Adrenal gland (tissue), 12 donors: Measurements from ENCODE around the gene CCNO. TPM values are rescaled to one million over a fixed set of nuclear protein-coding genes. Genes with fewer than 3 reads are reported as not detected.

Experiments used
- DNase-seq, 7 donors: peaks; one replicate each; pipeline ENCODE4 v3.0.0-alpha.2; 2019 to 2020
- H3K27ac ChIP-seq, 5 donors: fragments of 200-600 bp; sonication (generic) in 4 of 5; 1 replicate in 3 of 5; 2 replicates in 2 of 5; pipeline versions ENCODE4 v1.5.1 to v1.8.0; 2016 to 2020; ENCODE audit warnings: mild to moderate bottlenecking in 1 of 5
- H3K27me3 ChIP-seq: fragments of 200-600 bp; 2 replicates; pipeline ENCODE4 v1.8.0; 2021
- H3K36me3 ChIP-seq, 2 donors: fragments of 200-600 bp; replicated peaks in 1 of 2; 1 replicate in 1 of 2; 2 replicates in 1 of 2; pipeline versions ENCODE4 v1.5.1 to v1.8.0; 2018 to 2022
- H3K4me1 ChIP-seq, 2 donors: fragments of 200-600 bp; replicated peaks in 1 of 2; 1 replicate in 1 of 2; 2 replicates in 1 of 2; pipeline versions ENCODE4 v1.5.1 to v1.8.0; 2018 to 2021
- H3K4me3 ChIP-seq, 4 donors: fragments of 200-600 bp; sonication (generic) in 3 of 4; one replicate each; pipeline ENCODE4 v1.5.1; 2016 to 2018
- H3K9me3 ChIP-seq, 3 donors: fragments of 200-600 bp; sonication (generic) in 1 of 3; replicated peaks in 1 of 3; 1 replicate in 2 of 3; 2 replicates in 1 of 3; pipeline versions ENCODE4 v1.5.1 to v1.8.0; 2016 to 2021
- POLR2A ChIP-seq, 2 donors: fragments of 450-650 bp; IDR thresholded peaks; one replicate each; pipeline ENCODE4 v1.6.1; 2017; ENCODE audit warnings: antibody characterized with exemption in 2 of 2, mild to moderate bottlenecking in 2 of 2, moderate library complexity in 1 of 2
- WGBS, 4 donors: extraction: QIAGEN DNeasy Blood & Tissue Kit in 2 of 4; methylation state at CpG; one replicate each; pipeline versions ENCODE4 v1.1.5 to v1.1.7; 2013 to 2017; 5-methylcytosine and 5-hydroxymethylcytosine counted together
- intact Hi-C, 2 donors: fragments of 100-400 bp; cut with DNase I; formaldehyde crosslinking; loops; one replicate each; pipeline versions ENCODE4 v1.14.1 to v1.15.0; 2022 to 2023
- polyA plus RNA-seq, 3 donors: library from polyadenylated mRNA; stranded (reverse); fragments of 200-250 nt in 2 of 3; fragments of 350-450 nt in 1 of 3; fragmentation: Illumina TruSeq in 1 of 3; extraction: RNeasy Lipid Tissue Mini Kit (QIAGEN cat#74804) in 1 of 3; gene quantifications; one replicate each; pipeline ENCODE4 v1.2.3, GENCODE V29; 2013 to 2014
- total RNA-seq, 9 donors: library from RNA; depleted of rRNA in 4 of 9; stranded (reverse); fragments of >200 nt in 4 of 9; fragments of 120-200 nt in 1 of 9; fragmentation: NEBNext Ultra II Directional in 1 of 9; extraction: Animal tissue kit (Norgen Biotek cat#: 25700) in 1 of 9; gene quantifications; one replicate each; pipeline versions ENCODE4 v1.1.0 to v1.2.4, GENCODE V29; 2013 to 2023
- TF ChIP-seq, protein P1 (sequence below), 6 experiments: fragments of 450-650 bp in 4 of 6; fragments of 200-600 bp in 2 of 6; sonication (generic) in 1 of 6; IDR thresholded peaks; 1 replicate in 5 of 6; 2 replicates in 1 of 6; pipeline versions ENCODE4 v1.5.1 to v1.8.0; 2016 to 2021; ENCODE audit warnings: antibody characterized with exemption in 6 of 6, mild to moderate bottlenecking in 2 of 6, moderate library complexity in 1 of 6
- donor health status: healthy with polysubstance abuse.
- donor health status: Bipolar disorder and iron deficiency.
- donor health status: DM: yes; HTN: yes; CAD: no.
- donor health status: DM: no; HTN: no; CAD: no.
- donor health status: DM: no; HTN: no; CAD: no.
- donor health status: DM: yes; HTN: yes; CAD: no.

CCNO gene
- total and polyA plus RNA-seq, 12 donors, result 0.06 to 1.1 (median 0.80) TPM; not detected in 3

DNA sequence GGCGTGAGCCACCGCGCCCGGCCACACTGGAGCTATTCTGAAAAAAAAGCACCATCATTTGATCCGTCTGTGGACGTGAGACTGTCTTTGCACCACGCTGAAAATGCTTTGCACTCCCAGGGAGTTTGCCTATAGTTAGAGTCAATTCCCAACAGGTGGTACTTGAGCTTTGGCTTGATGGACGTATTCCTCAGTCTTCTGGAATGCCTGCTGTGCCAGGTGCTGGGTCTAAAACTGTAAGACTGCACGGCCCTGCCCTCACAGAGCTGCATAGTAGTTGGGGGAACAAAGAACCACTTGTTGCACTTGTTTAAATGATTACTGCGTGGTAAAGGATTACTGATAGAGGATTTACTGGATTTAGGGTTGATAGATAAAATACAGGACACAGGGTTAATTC lies 3.4 kb upstream of the CCNO start:
- no peaks in the 10 kb centered on the region for H3K36me3 ChIP-seq
- no peak overlapping the region for H3K27ac ChIP-seq
- H3K9me3 ChIP-seq, result no peaks in the 10 kb centered on the region
- no peak overlapping the region for H3K4me3 ChIP-seq
- intact Hi-C loops, result no loop called here
- H3K27me3 ChIP-seq, result peaks cover 6% of the 10 kb centered on the region
- 77 to 85% (median 82%) methylated on average over 10 of the region's 10 CpGs for WGBS, 4 donors
- TF ChIP-seq, protein P1, sequence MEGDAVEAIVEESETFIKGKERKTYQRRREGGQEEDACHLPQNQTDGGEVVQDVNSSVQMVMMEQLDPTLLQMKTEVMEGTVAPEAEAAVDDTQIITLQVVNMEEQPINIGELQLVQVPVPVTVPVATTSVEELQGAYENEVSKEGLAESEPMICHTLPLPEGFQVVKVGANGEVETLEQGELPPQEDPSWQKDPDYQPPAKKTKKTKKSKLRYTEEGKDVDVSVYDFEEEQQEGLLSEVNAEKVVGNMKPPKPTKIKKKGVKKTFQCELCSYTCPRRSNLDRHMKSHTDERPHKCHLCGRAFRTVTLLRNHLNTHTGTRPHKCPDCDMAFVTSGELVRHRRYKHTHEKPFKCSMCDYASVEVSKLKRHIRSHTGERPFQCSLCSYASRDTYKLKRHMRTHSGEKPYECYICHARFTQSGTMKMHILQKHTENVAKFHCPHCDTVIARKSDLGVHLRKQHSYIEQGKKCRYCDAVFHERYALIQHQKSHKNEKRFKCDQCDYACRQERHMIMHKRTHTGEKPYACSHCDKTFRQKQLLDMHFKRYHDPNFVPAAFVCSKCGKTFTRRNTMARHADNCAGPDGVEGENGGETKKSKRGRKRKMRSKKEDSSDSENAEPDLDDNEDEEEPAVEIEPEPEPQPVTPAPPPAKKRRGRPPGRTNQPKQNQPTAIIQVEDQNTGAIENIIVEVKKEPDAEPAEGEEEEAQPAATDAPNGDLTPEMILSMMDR (IDR thresholded peaks at IDR 0.05), result no peak
- no peak for TF ChIP-seq POLR2A (IDR thresholded peaks at IDR 0.05)
- H3K4me1 ChIP-seq, result peaks cover 18 to 26% of the 10 kb centered on the region in 2 donors
- no peak for DNase-seq

DNA sequence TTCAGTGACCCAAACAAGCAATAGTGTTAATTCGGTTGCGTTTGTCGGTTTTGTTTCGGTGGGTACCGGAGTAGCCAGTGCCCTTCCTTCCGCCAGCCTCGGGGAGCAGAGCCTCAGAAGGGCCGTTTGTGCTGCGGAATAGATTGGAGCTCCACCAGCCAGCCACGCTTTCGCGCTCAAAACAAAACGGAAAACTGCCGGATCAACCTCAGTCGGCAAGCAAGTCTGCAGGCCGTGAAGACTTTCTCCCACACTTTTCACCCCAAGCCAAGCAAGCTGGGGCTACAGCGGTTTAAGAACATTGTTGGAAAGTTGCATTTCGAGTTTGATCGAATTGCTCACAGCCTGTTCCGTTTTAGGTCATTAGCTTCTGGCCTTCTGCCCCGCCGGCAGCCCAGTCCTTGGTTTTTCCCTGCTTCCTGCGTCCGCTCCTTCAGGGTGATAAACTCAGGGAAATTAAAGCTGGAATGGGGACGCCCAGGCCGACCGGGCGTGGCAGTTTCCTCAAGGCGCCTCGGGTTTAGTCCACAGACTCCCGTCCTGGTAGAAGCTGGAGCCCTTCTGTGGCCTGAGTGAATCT lies 803 bp upstream of the CCNO start:
- DNase-seq, result peak in 5 of 7 donors; percentile 32 to 61 (median 42)
- intact Hi-C loops, result no loop called here
- H3K27me3 ChIP-seq, result peaks cover 32% of the 10 kb centered on the region

DNA sequence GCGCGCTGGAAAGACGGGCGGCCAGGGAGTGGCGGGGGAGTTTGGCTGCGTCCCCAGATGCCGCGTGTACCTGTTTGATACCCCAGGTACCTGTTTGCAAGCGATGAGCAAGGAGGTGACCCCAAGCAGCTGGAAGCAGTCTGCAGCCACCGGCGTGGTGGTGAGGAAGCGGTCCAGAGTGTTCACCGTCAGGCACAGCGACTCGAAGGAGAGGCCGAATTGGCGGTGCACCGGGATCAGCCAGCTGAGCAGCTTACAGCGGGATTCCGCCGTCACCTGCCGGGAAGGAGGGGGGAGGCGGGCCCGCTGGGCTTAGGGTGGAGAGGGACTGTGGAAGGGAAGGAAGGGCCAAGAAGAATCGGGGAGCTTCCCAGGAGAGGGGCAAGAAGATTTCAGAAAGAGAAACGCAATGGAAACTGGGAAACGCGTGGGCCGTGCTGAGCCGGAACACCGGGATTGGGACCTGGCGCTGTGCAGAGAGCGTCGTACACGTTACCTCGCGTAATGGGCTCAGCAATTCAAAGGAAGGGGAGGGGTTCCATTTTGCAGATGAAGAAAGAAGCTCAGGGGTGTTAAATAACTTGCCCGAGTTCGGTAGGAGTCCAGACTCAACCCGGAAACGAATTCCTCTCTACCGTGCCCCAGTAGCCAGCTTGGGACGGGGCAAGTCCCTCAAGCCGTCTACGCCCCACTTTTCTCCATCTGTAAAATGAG lies 980 bp downstream of the CCNO start:
- peaks cover 50% of the 10 kb centered on the region for H3K27me3 ChIP-seq
- TF ChIP-seq, protein P1 (IDR thresholded peaks at IDR 0.05), result no peak
- no peak for TF ChIP-seq POLR2A (IDR thresholded peaks at IDR 0.05)
- 1 to 3% (median 2%) methylated on average over 30 to 45 of the region's 45 CpGs for WGBS, 4 donors
- H3K4me3 ChIP-seq, result peak overlapping the region in 3 of 4 donors; percentile 0 to 74 (median 27)
- no peaks in the 10 kb centered on the region for H3K9me3 ChIP-seq
- peak in 2 of 7 donors; percentile 29 to 30 for DNase-seq
- H3K4me1 ChIP-seq, result peaks cover 19 to 36% of the 10 kb centered on the region in 2 donors
- no peak overlapping the region for H3K27ac ChIP-seq
- no peaks in the 10 kb centered on the region for H3K36me3 ChIP-seq
- intact Hi-C loops, result no loop called here

More for the DNA sequence above, 803 bp upstream of the CCNO start:
- H3K36me3 ChIP-seq, result no peaks in the 10 kb centered on the region
- TF ChIP-seq POLR2A (IDR thresholded peaks at IDR 0.05), result no peak
- TF ChIP-seq, protein P1 (IDR thresholded peaks at IDR 0.05), result no peak
- no peaks in the 10 kb centered on the region for H3K9me3 ChIP-seq
- peak overlapping the region in 2 of 4 donors; percentile 27 to 74 for H3K4me3 ChIP-seq
- H3K27ac ChIP-seq, result no peak overlapping the region
- WGBS, 4 donors, result 8 to 15% (median 9%) methylated on average over 31 of the region's 31 CpGs
- peaks cover 18 to 32% of the 10 kb centered on the region in 2 donors for H3K4me1 ChIP-seq

DNA sequence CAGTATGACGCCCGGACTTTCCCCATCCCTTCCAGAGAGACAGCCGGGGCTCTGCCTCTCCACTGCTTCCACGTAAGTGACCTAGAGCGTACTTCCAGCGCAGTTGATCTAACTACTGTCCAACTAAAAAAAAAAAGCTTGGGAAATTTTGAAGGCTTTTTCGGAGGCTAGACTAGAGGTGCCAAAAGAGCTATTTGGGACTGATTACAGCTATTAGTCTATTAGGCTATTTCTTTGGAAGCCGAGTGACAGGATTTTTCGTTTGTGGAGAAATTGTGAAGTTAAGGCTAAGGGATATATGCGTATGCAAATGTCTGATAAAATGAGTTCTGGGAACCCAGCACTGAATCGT lies 1.5 kb downstream of the CCNO start:
- Histone ChIP-seq H3K27me3 (peaks cover 55% of the 10 kb centered on the region), H3K36me3 (no peaks in the 10 kb centered on the region), H3K4me3 (peak overlapping the region in 1 of 4 donors; percentile 74), H3K9me3 (no peaks in the 10 kb centered on the region), H3K4me1 (peaks cover 25 to 41% of the 10 kb centered on the region in 2 donors), H3K27ac (no peak overlapping the region)
- 6 to 12% (median 8%) methylated on average over 8 to 11 of the region's 11 CpGs for WGBS, 4 donors
- intact Hi-C loops, result no loop called here
- no peak for DNase-seq
- TF ChIP-seq, protein P1 (IDR thresholded peaks at IDR 0.05), result no peak
- TF ChIP-seq POLR2A (IDR thresholded peaks at IDR 0.05), result no peak
